ENCODE data around the gene UBE2V1. TPM values are rescaled to one million over a fixed set of nuclear protein-coding genes. Genes with fewer than 3 reads are reported as not detected.

UBE2V1 gene
- total RNA-seq, 4 donors from 2014 or later = 58.8 to 86.7 (median 77.3) TPM

GRCh38 chr20:50094522-50094921 is 18.4 kb downstream of the UBE2V1 start:
- H3K36me3 ChIP-seq = peaks cover 0 to 49% (median 7%) of the 10 kb centered on the region in 3 donors
- TF ChIP-seq CTCF (IDR thresholded peaks at IDR 0.05) (no peak), POLR2A (IDR thresholded peaks at IDR 0.05) (no peak), EP300 (IDR thresholded peaks at IDR 0.05) (no peak)
- peaks cover 0 to 27% (median 7%) of the 10 kb centered on the region in 4 donors for H3K4me1 ChIP-seq
- H3K9me3 ChIP-seq = no peaks in the 10 kb centered on the region
- no peak overlapping the region for H3K4me3 ChIP-seq
- WGBS, 2 donors = 79 to 82% methylated on average over 4 of the region's 4 CpGs
- H3K27me3 ChIP-seq = no peaks in the 10 kb centered on the region
- H3K27ac ChIP-seq = no peak overlapping the region
- DNase-seq (ENCODE audit: low spot score in 2 of 2) = no peak

- no peaks in the 10 kb centered on the region for H3K27me3 ChIP-seq
- H3K27ac ChIP-seq = no peak overlapping the region
- TF ChIP-seq POLR2A (IDR thresholded peaks at IDR 0.05) (no peak), CTCF (IDR thresholded peaks at IDR 0.05) (no peak), EP300 (IDR thresholded peaks at IDR 0.05) (no peak)
- H3K4me3 ChIP-seq = no peak overlapping the region
- no peak for DNase-seq (ENCODE audit: low spot score in 2 of 2)
- peaks cover 0 to 59% (median 7%) of the 10 kb centered on the region in 3 donors for H3K36me3 ChIP-seq
- H3K9me3 ChIP-seq = no peaks in the 10 kb centered on the region
- peaks cover 0 to 21% (median 0%) of the 10 kb centered on the region in 4 donors for H3K4me1 ChIP-seq
- 80 to 83% methylated on average over 2 of the region's 2 CpGs for WGBS, 2 donors
Observed at GRCh38 chr20:50093240-50093639, 19.7 kb downstream of the UBE2V1 start.

GRCh38 chr20:50092436-50092835 is 20.5 kb downstream of the UBE2V1 start:
- H3K9me3 ChIP-seq = no peaks in the 10 kb centered on the region
- H3K27me3 ChIP-seq = no peaks in the 10 kb centered on the region
- no peak overlapping the region for H3K27ac ChIP-seq
- peaks cover 0 to 59% (median 7%) of the 10 kb centered on the region in 3 donors for H3K36me3 ChIP-seq
- no peak overlapping the region for H3K4me3 ChIP-seq
- H3K4me1 ChIP-seq = peaks cover 0 to 16% (median 0%) of the 10 kb centered on the region in 4 donors
- TF ChIP-seq EP300 (IDR thresholded peaks at IDR 0.05) (no peak), CTCF (IDR thresholded peaks at IDR 0.05) (no peak), POLR2A (IDR thresholded peaks at IDR 0.05) (no peak)
- WGBS, 2 donors = 59 to 63% methylated on average over 4 of the region's 4 CpGs
- no peak for DNase-seq (ENCODE audit: low spot score in 2 of 2)

GRCh38 chr20:50089787-50090177 is 23.2 kb downstream of the UBE2V1 start:
- no peaks in the 10 kb centered on the region for H3K27me3 ChIP-seq
- no peaks in the 10 kb centered on the region for H3K9me3 ChIP-seq
- peaks cover 0 to 38% (median 8%) of the 10 kb centered on the region in 4 donors for H3K4me1 ChIP-seq
- TF ChIP-seq POLR2A (IDR thresholded peaks at IDR 0.05) = no peak
- no peak for TF ChIP-seq CTCF (IDR thresholded peaks at IDR 0.05)
- TF ChIP-seq EP300 (IDR thresholded peaks at IDR 0.05) = no peak
- H3K27ac ChIP-seq = no peak overlapping the region
- DNase-seq (ENCODE audit: low spot score in 2 of 2) = no peak
- H3K4me3 ChIP-seq = no peak overlapping the region
- 75 to 82% methylated on average over 2 of the region's 2 CpGs for WGBS, 2 donors
- peaks cover 0 to 43% (median 0%) of the 10 kb centered on the region in 3 donors for H3K36me3 ChIP-seq

- Histone ChIP-seq H3K4me1 (peaks cover 0 to 38% (median 8%) of the 10 kb centered on the region in 4 donors), H3K27ac (no peak overlapping the region), H3K27me3 (no peaks in the 10 kb centered on the region), H3K4me3 (no peak overlapping the region), H3K36me3 (peaks cover 0 to 38% (median 0%) of the 10 kb centered on the region in 3 donors), H3K9me3 (no peaks in the 10 kb centered on the region)
- WGBS, 2 donors = 49 to 61% methylated on average over 5 of the region's 5 CpGs
- TF ChIP-seq POLR2A (IDR thresholded peaks at IDR 0.05) = no peak
- TF ChIP-seq EP300 (IDR thresholded peaks at IDR 0.05) = no peak
- no peak for TF ChIP-seq CTCF (IDR thresholded peaks at IDR 0.05)
- DNase-seq (ENCODE audit: low spot score in 2 of 2) = no peak
Observed at GRCh38 chr20:50089140-50089786, 23.7 kb downstream of the UBE2V1 start.
